GM23338 (cell line): ENCODE data around the gene TCP10L. TPM values are rescaled to one million over a fixed set of nuclear protein-coding genes. Genes with fewer than 3 reads are reported as not detected.

Experiments used
- ATAC-seq: fragments of 200-7000 bp; cut with Tn5 transposase; 3 replicates; pipeline ENCODE4 v1.9.1; 2020
- DNase-seq: peaks from one replicate; pipeline ENCODE4 v3.0.0-alpha.2; 2015; ENCODE audit warnings: low spot score
- H2AFZ ChIP-seq: fragments of 200-600 bp; sonication (generic); 2 replicates; pipeline ENCODE4 v1.8.0; 2016; ENCODE audit warnings: antibody characterized with exemption, mild to moderate bottlenecking, moderate library complexity
- H3F3A ChIP-seq: fragments of 200-600 bp; sonication (generic); replicated peaks from 2 replicates; pipeline ENCODE4 v1.8.0; 2017; ENCODE audit warnings: antibody characterized with exemption, mixed run types, low read depth
- H3K27ac ChIP-seq: fragments of 200-600 bp; sonication (generic); 2 replicates; pipeline ENCODE4 v1.6.1; 2016; ENCODE audit warnings: low read depth
- H3K27me3 ChIP-seq: fragments of 200-600 bp; sonication (generic); 2 replicates; pipeline ENCODE4 v1.8.0; 2016; ENCODE audit warnings: mild to moderate bottlenecking, mixed run types, moderate library complexity; ENCODE audit not compliant: insufficient read depth
- H3K36me3 ChIP-seq: fragments of 200-600 bp; sonication (generic); 2 replicates; pipeline ENCODE4 v1.8.0; 2016; ENCODE audit warnings: mild to moderate bottlenecking; ENCODE audit not compliant: insufficient read depth
- H3K4me1 ChIP-seq: fragments of 200-600 bp; sonication (generic); 2 replicates; pipeline ENCODE4 v1.8.0; 2016; ENCODE audit warnings: mild to moderate bottlenecking, moderate library complexity; ENCODE audit not compliant: insufficient read depth
- H3K4me2 ChIP-seq: fragments of 200-600 bp; sonication (generic); 2 replicates; pipeline ENCODE4 v1.7.1; 2017; ENCODE audit warnings: mixed run types
- H3K4me3 ChIP-seq: fragments of 200-600 bp; sonication (generic); 2 replicates; pipeline ENCODE4 v1.6.1; 2016; ENCODE audit warnings: mixed run types
- H3K79me2 ChIP-seq: fragments of 200-600 bp; sonication (generic); replicated peaks from 2 replicates; pipeline ENCODE4 v1.8.0; 2017; ENCODE audit warnings: mild to moderate bottlenecking; ENCODE audit not compliant: insufficient read depth
- H3K9me2 ChIP-seq: fragments of 200-600 bp; sonication (generic); 2 replicates; pipeline ENCODE4 v1.8.0; 2017; ENCODE audit not compliant: insufficient read depth
- H4K20me1 ChIP-seq: fragments of 200-600 bp; sonication (generic); replicated peaks from 2 replicates; pipeline ENCODE4 v1.8.0; 2017; ENCODE audit warnings: mild to moderate bottlenecking; ENCODE audit not compliant: insufficient read depth
- H3K27ac Mint-ChIP-seq: 2 replicates; pipeline ENCODE4 v1.8.0; 2020; ENCODE audit warnings: inconsistent platforms, mild to moderate bottlenecking, moderate library complexity, mixed read lengths
- H3K27me3 Mint-ChIP-seq: 3 replicates; pipeline ENCODE4 v1.8.0; 2022; ENCODE audit warnings: low read depth, mild to moderate bottlenecking, moderate library complexity, mixed read lengths, inconsistent platforms; ENCODE audit not compliant: insufficient read depth, poor library complexity
- H3K36me3 Mint-ChIP-seq: 3 replicates; pipeline ENCODE4 v1.8.0; 2021; ENCODE audit warnings: low read depth, mild to moderate bottlenecking, inconsistent platforms, moderate library complexity, mixed read lengths
- H3K4me1 Mint-ChIP-seq: 3 replicates; pipeline ENCODE4 v1.8.0; 2020; ENCODE audit warnings: mild to moderate bottlenecking, inconsistent platforms, mixed read lengths
- H3K4me3 Mint-ChIP-seq: 3 replicates; pipeline ENCODE4 v1.8.0; 2021; ENCODE audit warnings: moderate library complexity, mild to moderate bottlenecking, inconsistent platforms, mixed read lengths
- H3K9me3 Mint-ChIP-seq: 3 replicates; pipeline ENCODE4 v1.8.0; 2020; ENCODE audit warnings: moderate library complexity, mild to moderate bottlenecking, inconsistent platforms, mixed read lengths
- CREB1 ChIP-seq: fragments of 250-450 bp; sonication (Bioruptor Pico); IDR thresholded peaks from 2 replicates; pipeline ENCODE4 v1.5.0; 2020; ENCODE audit warnings: low read depth, mild to moderate bottlenecking, moderate library complexity
- CTCF ChIP-seq, 2 experiments: fragments of 200-600 bp in 1 of 2; sonication (generic) in 1 of 2; conservative IDR thresholded peaks; 2 replicates each; pipeline versions ENCODE4 v1.5.1 to v1.6.1; 2016 to 2017; ENCODE audit warnings: antibody characterized with exemption in 2 of 2, low read depth in 2 of 2, mild to moderate bottlenecking in 2 of 2, moderate library complexity in 1 of 2
- EZH2 ChIP-seq: fragments of 200-600 bp; sonication (generic); IDR thresholded peaks from one replicate; pipeline ENCODE4 v1.8.0; 2017; ENCODE audit warnings: antibody characterized with exemption, mild to moderate bottlenecking, low read depth; ENCODE audit not compliant: unreplicated experiment
- EZH2phosphoT487 ChIP-seq: fragments of 200-600 bp; sonication (generic); IDR thresholded peaks from one replicate; pipeline ENCODE4 v1.8.1; 2018; ENCODE audit warnings: antibody characterized with exemption; ENCODE audit not compliant: unreplicated experiment
- JUNB ChIP-seq: IDR thresholded peaks from one replicate; pipeline ENCODE4 v1.6.1; 2016; ENCODE audit warnings: antibody characterized with exemption; ENCODE audit not compliant: unreplicated experiment
- NANOG ChIP-seq: IDR thresholded peaks from 2 replicates; pipeline ENCODE4 v1.6.1; 2016; ENCODE audit warnings: antibody characterized with exemption, borderline replicate concordance
- POLR2AphosphoS5 ChIP-seq: IDR thresholded peaks from 2 replicates; pipeline ENCODE4 v1.6.1; 2016; ENCODE audit warnings: antibody characterized with exemption, low read depth
- STAT1 ChIP-seq: IDR thresholded peaks from one replicate; pipeline ENCODE4 v1.6.1; 2016; ENCODE audit warnings: antibody characterized with exemption; ENCODE audit not compliant: unreplicated experiment
- ZNF114 ChIP-seq: fragments of 250-450 bp; sonication (Bioruptor Pico); IDR thresholded peaks from 2 replicates; pipeline ENCODE4 v1.5.0; 2020; ENCODE audit warnings: mild to moderate bottlenecking, moderate library complexity
- ZNF331 ChIP-seq: fragments of 250-450 bp; sonication (Bioruptor Pico); IDR thresholded peaks from 2 replicates; pipeline ENCODE4 v1.5.0; 2020; ENCODE audit warnings: low read depth, mild to moderate bottlenecking, moderate library complexity
- polyA plus RNA-seq: library from polyadenylated mRNA; unstranded; fragments of >200 nt; fragmentation: Nextera tagmentation; extraction: Ambion mirVana; gene quantifications from 2 replicates; pipeline ENCODE4 v1.2.1, GENCODE V29; 2016
- total RNA-seq: library from RNA; depleted of rRNA; stranded (reverse); fragments of >200 nt; shearing (Covaris generic); gene quantifications from 2 replicates; pipeline ENCODE4 v1.2.3, GENCODE V29; 2014
- TF ChIP-seq, protein P1 (sequence below): fragments of 250-450 bp; sonication (Bioruptor Pico); IDR thresholded peaks from 2 replicates; pipeline ENCODE4 v1.5.0; 2020; ENCODE audit warnings: mild to moderate bottlenecking, moderate library complexity
- TF ChIP-seq, protein P2 (sequence below): IDR thresholded peaks from one replicate; pipeline ENCODE4 v1.6.1; 2018; ENCODE audit warnings: antibody characterized with exemption; ENCODE audit not compliant: unreplicated experiment
- TF ChIP-seq, protein P3 (sequence below): IDR thresholded peaks from 2 replicates; pipeline ENCODE4 v1.6.1; 2016; ENCODE audit warnings: antibody characterized with exemption

TCP10L gene
- total and polyA plus RNA-seq, 2 experiments from 2014 or later, result 0.10 to 0.65 TPM

DNA sequence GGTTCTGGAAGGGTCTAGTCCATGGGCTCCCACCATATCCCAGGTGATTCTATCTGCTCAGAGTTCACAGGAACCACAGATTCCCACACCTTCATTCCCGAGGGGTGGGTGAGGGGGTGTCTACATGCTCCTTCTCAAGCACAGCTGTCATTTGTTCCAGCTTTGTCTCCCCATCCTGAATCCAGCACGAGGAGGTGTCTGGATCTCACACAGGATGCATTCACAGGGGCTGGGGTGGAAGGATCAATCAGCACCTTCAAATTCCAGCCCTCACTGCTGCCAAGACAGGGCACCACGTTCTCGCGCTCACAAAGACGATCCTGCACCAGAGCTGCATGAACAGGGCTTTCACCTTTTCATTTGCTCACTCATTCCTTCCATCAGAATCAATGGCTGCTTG is 52.7 kb downstream of the TCP10L start:
- no peak overlapping the region for H3K27ac ChIP-seq
- ATAC-seq, result no peak
- no peaks in the 10 kb centered on the region for H3K4me1 ChIP-seq
- no peak overlapping the region for H3K27ac Mint-ChIP-seq
- H3K9me2 ChIP-seq, result no peaks in the 10 kb centered on the region; the same call in 1 of the 2 replicates
- peaks cover 5% of the 10 kb centered on the region; the same call in 1 of the 2 replicates for H3F3A ChIP-seq
- no peaks in the 10 kb centered on the region for H3K27me3 ChIP-seq
- H3K36me3 ChIP-seq, result no peaks in the 10 kb centered on the region; the same call in 1 of the 2 replicates
- TF ChIP-seq CTCF (conservative IDR thresholded peaks at IDR 0.05; ENCODE audit: low read depth in 2 of 2) (no peak), ZNF331 (no peak), EZH2 (no peak), NANOG (no peak), CREB1 (CRISPR knock-in tag) (no peak), STAT1 (no peak), POLR2AphosphoS5 (no peak), JUNB (no peak), EZH2phosphoT487 (no peak), ZNF114 (CRISPR knock-in tag) (no peak)
- TF ChIP-seq, protein P1, sequence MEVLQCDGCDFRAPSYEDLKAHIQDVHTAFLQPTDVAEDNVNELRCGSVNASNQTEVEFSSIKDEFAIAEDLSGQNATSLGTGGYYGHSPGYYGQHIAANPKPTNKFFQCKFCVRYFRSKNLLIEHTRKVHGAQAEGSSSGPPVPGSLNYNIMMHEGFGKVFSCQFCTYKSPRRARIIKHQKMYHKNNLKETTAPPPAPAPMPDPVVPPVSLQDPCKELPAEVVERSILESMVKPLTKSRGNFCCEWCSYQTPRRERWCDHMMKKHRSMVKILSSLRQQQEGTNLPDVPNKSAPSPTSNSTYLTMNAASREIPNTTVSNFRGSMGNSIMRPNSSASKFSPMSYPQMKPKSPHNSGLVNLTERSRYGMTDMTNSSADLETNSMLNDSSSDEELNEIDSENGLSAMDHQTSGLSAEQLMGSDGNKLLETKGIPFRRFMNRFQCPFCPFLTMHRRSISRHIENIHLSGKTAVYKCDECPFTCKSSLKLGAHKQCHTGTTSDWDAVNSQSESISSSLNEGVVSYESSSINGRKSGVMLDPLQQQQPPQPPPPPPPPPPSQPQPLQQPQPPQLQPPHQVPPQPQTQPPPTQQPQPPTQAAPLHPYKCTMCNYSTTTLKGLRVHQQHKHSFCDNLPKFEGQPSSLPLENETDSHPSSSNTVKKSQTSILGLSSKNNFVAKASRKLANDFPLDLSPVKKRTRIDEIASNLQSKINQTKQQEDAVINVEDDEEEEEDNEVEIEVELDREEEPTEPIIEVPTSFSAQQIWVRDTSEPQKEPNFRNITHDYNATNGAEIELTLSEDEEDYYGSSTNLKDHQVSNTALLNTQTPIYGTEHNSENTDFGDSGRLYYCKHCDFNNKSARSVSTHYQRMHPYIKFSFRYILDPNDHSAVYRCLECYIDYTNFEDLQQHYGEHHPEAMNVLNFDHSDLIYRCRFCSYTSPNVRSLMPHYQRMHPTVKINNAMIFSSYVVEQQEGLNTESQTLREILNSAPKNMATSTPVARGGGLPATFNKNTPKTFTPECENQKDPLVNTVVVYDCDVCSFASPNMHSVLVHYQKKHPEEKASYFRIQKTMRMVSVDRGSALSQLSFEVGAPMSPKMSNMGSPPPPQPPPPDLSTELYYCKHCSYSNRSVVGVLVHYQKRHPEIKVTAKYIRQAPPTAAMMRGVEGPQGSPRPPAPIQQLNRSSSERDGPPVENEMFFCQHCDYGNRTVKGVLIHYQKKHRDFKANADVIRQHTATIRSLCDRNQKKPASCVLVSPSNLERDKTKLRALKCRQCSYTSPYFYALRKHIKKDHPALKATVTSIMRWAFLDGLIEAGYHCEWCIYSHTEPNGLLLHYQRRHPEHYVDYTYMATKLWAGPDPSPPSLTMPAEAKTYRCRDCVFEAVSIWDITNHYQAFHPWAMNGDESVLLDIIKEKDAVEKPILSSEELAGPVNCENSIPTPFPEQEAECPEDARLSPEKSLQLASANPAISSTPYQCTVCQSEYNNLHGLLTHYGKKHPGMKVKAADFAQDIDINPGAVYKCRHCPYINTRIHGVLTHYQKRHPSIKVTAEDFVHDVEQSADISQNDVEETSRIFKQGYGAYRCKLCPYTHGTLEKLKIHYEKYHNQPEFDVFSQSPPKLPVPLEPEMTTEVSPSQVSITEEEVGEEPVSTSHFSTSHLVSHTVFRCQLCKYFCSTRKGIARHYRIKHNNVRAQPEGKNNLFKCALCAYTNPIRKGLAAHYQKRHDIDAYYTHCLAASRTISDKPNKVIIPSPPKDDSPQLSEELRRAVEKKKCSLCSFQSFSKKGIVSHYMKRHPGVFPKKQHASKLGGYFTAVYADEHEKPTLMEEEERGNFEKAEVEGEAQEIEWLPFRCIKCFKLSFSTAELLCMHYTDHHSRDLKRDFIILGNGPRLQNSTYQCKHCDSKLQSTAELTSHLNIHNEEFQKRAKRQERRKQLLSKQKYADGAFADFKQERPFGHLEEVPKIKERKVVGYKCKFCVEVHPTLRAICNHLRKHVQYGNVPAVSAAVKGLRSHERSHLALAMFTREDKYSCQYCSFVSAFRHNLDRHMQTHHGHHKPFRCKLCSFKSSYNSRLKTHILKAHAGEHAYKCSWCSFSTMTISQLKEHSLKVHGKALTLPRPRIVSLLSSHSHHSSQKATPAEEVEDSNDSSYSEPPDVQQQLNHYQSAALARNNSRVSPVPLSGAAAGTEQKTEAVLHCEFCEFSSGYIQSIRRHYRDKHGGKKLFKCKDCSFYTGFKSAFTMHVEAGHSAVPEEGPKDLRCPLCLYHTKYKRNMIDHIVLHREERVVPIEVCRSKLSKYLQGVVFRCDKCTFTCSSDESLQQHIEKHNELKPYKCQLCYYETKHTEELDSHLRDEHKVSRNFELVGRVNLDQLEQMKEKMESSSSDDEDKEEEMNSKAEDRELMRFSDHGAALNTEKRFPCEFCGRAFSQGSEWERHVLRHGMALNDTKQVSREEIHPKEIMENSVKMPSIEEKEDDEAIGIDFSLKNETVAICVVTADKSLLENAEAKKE (CRISPR knock-in tag), result no peak
- TF ChIP-seq, protein P2, sequence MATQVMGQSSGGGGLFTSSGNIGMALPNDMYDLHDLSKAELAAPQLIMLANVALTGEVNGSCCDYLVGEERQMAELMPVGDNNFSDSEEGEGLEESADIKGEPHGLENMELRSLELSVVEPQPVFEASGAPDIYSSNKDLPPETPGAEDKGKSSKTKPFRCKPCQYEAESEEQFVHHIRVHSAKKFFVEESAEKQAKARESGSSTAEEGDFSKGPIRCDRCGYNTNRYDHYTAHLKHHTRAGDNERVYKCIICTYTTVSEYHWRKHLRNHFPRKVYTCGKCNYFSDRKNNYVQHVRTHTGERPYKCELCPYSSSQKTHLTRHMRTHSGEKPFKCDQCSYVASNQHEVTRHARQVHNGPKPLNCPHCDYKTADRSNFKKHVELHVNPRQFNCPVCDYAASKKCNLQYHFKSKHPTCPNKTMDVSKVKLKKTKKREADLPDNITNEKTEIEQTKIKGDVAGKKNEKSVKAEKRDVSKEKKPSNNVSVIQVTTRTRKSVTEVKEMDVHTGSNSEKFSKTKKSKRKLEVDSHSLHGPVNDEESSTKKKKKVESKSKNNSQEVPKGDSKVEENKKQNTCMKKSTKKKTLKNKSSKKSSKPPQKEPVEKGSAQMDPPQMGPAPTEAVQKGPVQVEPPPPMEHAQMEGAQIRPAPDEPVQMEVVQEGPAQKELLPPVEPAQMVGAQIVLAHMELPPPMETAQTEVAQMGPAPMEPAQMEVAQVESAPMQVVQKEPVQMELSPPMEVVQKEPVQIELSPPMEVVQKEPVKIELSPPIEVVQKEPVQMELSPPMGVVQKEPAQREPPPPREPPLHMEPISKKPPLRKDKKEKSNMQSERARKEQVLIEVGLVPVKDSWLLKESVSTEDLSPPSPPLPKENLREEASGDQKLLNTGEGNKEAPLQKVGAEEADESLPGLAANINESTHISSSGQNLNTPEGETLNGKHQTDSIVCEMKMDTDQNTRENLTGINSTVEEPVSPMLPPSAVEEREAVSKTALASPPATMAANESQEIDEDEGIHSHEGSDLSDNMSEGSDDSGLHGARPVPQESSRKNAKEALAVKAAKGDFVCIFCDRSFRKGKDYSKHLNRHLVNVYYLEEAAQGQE, result no peak
- TF ChIP-seq, protein P3, sequence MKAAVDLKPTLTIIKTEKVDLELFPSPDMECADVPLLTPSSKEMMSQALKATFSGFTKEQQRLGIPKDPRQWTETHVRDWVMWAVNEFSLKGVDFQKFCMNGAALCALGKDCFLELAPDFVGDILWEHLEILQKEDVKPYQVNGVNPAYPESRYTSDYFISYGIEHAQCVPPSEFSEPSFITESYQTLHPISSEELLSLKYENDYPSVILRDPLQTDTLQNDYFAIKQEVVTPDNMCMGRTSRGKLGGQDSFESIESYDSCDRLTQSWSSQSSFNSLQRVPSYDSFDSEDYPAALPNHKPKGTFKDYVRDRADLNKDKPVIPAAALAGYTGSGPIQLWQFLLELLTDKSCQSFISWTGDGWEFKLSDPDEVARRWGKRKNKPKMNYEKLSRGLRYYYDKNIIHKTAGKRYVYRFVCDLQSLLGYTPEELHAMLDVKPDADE, result no peak
- H3K4me1 Mint-ChIP-seq, result peaks cover 5% of the 10 kb centered on the region; the same call in 2 of the 3 replicates
- peaks cover 4% of the 10 kb centered on the region for H3K27me3 Mint-ChIP-seq
- no peak for DNase-seq
- no peak overlapping the region for H3K4me2 ChIP-seq
- H2AFZ ChIP-seq, result no peak overlapping the region
- H3K79me2 ChIP-seq, result no peaks in the 10 kb centered on the region
- H3K9me3 Mint-ChIP-seq, result peaks cover 17% of the 10 kb centered on the region
- no peaks in the 10 kb centered on the region for H4K20me1 ChIP-seq
- H3K4me3 ChIP-seq, result no peak overlapping the region
- no peak overlapping the region for H3K4me3 Mint-ChIP-seq
- H3K36me3 Mint-ChIP-seq, result peaks cover 15% of the 10 kb centered on the region
